GF-D8 (cell line): ENCODE measurements around the gene PNMA1.

Experiments used
- DNase-seq: peaks from one replicate; lab custom pipeline; 2025; lab: John Stamatoyannopoulos, UW

The PNMA1 gene

GRCh38 chr14:73750531-73750901 lies 36.3 kb upstream of the PNMA1 start:
- no peak for DNase-seq

DNA sequence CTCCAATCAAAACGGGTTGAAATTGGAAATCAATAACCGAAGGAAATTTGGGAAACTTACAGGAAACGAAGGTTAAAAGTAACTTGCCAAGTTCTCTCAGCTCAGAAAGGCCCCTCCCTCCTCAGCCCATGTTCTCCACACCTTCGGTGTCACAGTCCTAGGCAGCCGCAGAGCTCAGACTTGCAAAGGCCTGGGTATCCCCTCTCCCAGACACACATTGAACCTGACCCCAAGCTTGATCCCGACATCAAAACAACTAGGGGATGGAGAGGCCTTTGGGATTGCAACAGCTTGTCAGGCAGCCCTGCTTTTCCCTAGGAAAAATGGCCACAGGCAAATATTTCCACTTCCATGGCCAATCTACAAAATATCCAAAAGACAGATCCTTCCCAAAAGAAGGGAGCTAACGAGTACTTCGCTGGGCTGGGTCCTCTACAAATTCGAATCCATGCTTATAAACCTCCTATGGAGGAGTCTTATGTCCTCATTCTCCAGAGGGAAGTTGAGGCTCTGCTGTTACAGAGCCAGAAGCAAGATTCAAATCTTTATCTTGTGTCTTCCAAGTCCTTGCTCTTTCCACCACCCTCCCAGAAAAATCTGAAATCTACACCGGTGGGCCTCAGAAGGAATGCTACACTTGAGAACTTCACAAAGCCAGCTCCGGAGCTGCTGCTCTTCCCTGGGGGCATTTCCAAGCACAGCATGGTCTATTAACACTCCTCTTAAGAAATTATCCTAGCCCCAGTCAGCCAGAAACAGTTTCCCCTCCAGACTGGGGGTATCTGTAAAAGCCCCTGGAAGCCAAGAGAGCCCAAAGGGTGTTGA lies 35.7 kb upstream of the PNMA1 start:
- no peak for DNase-seq

GRCh38 chr14:73748858-73749357 lies 34.7 kb upstream of the PNMA1 start:
- DNase-seq: no peak

GRCh38 chr14:73747379-73748211 lies 33.4 kb upstream of the PNMA1 start:
- DNase-seq: no peak

- DNase-seq: no peak
Observed at GRCh38 chr14:73746520-73747378, 32.6 kb upstream of the PNMA1 start.

DNA sequence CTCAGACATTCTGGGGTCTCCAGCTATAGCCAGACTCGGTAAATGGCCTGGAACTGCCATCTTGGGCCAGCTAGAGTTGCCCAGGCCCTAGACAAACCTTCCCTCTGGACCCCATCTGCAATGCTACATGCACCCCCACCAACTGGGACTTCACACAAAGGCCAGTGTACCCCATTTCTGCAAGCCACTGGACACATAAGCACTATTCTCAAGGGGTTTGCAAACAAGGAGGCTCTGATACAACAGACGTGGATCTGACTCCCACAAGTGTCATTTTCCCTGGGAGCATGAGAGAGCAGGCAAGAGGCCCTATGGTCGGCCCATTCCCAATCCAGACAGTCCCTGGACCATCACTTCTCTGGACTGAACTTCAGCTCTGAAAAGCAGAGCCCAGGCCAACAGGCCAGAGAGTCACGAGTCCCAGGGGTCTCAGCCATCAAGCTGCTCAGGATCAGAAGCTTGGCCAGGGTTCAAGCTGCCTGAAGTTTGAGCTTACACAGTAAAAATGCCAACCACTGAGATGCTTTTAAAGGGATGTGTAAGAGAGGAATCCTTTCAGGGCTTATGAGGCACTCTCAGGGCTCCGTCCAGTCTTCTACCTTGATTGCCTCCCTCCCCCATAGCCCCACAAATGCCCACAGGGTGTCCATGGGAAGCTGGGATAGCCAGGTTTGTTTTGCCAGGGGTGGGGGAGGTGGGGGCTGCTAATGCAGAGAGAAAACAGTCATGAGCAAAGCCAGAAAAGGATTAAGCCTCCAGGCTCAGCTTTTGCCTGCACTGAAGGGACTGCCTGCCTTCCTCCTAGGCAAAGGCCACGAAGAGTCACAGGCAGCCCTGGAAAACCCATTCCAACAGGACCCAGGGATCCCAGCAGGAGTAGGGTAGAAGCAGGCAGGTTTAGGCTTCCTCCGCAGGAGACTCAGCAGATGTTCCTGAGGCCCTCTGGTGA lies 31.7 kb upstream of the PNMA1 start:
- DNase-seq: no peak

DNA sequence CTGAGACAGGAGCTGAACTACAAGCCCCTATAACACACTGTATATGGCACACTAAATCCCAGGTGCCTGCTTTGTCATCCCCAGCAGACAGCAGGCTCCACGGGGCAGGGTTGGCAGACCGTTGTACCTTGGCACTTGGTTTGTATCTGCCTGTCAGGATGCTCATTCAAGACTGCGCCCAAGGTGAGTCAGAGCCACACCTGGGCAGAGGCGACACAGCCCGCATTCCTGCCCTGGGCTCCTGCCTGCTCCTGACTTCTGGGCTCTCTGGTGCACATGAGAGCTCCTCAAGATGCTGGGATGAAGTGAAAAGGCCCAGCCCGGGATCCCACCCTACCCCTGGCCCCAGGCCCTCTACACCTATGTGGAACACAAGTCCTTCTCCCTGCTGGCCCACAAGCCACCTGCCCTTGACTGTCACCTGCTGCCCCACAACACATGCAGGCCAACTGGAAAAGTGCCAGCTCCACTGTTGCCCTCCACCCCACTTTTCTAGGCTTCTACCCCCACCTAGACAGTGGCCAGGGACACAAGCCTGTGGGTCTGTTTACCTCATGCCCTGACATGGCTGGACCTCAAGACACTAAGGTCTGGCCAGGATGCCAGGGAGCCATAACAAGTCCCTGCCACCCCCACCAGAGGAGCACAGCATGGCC lies 30.8 kb upstream of the PNMA1 start:
- DNase-seq: no peak

GRCh38 chr14:73744175-73744867 lies 30.1 kb upstream of the PNMA1 start:
- no peak for DNase-seq

DNA sequence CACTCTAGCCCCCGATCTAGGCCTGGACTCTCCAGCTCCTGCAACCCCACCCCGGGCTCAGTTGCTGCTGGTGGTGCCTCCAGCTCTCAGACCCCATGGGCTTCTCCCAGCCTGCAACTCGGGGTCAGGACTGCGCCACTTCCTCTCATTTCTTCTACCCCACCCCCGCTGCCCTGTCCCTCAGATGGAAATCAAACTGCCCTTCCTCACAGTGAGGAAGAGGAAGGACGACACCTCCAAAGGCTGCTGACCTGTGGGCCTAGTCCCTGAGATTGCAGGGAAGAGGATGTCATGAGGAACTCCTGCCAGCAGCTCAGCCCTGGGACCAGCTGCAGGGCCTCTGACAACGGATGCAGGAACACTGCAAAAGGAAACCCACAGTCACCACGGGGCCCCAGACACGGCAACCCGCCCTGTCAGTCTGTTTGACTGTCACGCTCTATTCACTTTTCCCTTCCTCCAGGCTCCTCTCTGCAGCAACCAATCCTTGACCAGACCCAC lies 29.3 kb upstream of the PNMA1 start:
- peak; percentile 81 for DNase-seq

DNA sequence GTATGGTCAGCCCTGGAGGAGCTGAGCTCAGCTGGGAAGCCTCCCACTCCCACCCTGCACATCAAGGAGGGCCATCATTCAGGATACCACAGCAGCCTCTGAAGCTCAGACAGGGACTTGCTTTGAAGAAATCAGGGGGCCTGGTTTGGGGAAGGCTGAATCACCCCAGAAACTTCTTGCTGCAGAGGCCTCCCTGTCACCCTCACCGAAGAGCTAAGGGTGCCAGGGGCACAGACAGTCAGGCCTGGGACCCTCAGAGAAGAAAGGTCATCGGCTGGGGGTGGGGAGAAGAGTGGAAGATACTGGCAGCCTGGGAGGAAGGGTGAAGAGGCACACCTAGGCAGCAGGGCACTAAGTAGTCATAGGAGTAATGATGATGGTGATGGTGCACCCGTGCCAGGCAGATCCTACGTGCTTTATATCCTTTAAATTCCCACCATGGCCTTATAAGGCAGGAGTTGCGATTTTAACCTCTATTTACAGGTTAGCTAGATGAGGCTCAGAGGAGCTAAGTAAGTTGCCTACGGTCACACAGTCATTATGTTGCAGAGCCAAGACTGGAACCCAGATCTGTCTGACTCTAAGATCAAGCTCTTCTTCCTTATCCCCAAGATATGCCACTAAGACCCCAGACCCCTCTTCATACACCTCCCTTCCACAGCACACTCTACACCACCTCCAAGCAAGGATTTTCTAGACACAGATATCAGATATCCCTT lies 28.5 kb upstream of the PNMA1 start:
- no peak for DNase-seq

GRCh38 chr14:73741876-73742519 lies 27.8 kb upstream of the PNMA1 start:
- peak; percentile 63 for DNase-seq

GRCh38 chr14:73741386-73741875 lies 27.2 kb upstream of the PNMA1 start:
- DNase-seq: peak; percentile 89

GRCh38 chr14:73740618-73741326 lies 26.6 kb upstream of the PNMA1 start:
- no peak for DNase-seq

- DNase-seq: no peak
Observed at GRCh38 chr14:73739899-73740617, 25.9 kb upstream of the PNMA1 start.

DNA sequence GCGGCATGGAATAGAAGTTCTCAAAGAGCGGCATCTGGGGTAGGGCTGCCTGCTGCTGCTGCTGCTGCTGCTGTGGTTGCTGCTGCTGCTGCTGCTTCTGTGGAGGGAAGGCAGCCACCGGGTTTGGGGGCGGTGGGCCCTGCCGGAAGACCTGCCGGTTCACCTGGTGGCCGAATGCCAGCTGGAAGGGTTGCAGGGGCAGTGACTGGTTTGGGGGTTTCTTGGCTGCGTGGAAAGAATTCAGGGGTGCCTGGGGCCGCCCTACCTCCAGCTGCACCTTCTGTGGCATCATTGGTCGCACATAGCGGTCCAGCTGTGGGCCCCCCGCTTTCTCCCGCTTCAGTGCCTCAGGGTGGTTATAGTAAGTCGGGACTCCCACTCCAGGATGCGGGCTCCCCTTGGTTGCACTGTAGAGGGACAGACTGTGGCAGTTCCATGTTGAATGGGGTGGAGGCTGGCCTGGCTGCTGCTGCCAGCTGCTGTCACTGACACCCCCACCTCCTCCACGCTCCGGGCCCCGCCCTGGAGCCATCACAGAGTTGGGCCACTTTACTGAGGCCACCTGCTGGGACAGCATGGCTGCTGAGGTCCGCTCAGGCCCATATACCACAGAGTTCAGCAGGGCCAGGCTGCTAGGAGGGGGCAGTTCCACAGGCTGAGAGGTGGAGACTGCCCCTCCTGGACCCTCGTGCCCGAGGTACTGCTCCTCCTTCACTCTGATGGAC lies 25.2 kb upstream of the PNMA1 start:
- no peak for DNase-seq

DNA sequence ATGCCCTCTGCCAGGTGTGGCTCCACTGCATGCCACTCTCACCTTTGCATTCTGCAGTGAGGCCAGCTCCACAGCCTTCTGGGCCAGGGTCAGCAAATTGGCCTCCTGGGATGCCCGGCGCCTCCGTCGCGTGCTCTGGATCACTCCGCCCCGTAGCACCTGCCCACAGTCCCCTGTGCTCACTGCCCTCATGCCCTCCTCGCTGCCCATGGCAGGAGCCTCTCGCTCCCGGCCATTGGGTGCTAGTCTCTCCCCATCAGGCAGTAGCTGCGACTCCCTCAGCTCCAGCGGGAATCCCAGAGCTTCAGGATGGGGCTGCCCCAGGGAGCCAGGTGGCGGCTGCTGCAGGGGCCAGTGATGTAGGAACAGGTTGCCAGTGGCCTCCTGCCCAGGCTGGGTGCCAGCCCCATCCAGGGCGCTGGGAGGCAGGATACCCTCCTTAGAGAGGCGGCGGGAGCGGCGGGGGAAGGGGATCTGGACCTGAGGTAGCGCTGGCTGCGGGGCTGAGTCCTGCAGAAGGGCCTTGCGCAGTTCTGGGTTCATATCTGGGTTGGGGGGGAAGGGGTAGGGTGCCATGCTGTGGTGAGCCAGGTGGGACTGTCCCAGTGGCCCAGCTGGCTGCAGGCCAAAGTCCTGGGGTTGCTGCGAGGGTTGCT lies 24.5 kb upstream of the PNMA1 start:
- DNase-seq: no peak
